AG04449 (cell line): ENCODE measurements around the gene CCDC15.
"Not testable (repeated sequence)": the region's sequence is repeated elsewhere in the genome, so short reads cannot be mapped to it uniquely, and the experiment has no call there.

ENCODE experiments used
- CTCF ChIA-PET: fragments of 350-600 bp; formaldehyde crosslinking; extraction: SDS; loops from one replicate; lab custom pipeline; 2021; ENCODE audit warnings: antibody characterized with exemption; lab: Yijun Ruan, JAX
- POLR2A ChIA-PET: fragments of 400-600, 350-600 bp; formaldehyde crosslinking; extraction: SDS; loops from one replicate; lab custom pipeline; 2020; ENCODE audit warnings: antibody characterized with exemption, inconsistent platforms; lab: Yijun Ruan, JAX
- DNase-seq: peaks from one replicate; pipeline ENCODE4 v3.0.0-alpha.2; 2010; ENCODE audit warnings: low read depth, low spot score
- H3K4me3 ChIP-seq: 2 replicates; pipeline ENCODE4 v1.5.1; 2011; ENCODE audit warnings: low read depth, mild to moderate bottlenecking, control low read depth, low read length
- CTCF ChIP-seq: IDR thresholded peaks from one replicate; pipeline ENCODE4 v1.5.1; 2011; ENCODE audit warnings: mild to moderate bottlenecking, moderate library complexity, low read length, control low read depth, inconsistent platforms; ENCODE audit not compliant: insufficient read depth; ENCODE audit errors: missing control alignments

CCDC15 gene

GRCh38 chr11:125055107-125055715, 101.2 kb downstream of the CCDC15 start:
- no peak overlapping the region for H3K4me3 ChIP-seq
- ChIA-PET POLR2A (no interaction called here), CTCF (no interaction called here)
- DNase-seq = no peak
- TF ChIP-seq CTCF = no peak

GRCh38 chr11:125056111-125056510, 102.1 kb downstream of the CCDC15 start:
- CTCF ChIA-PET, POLR2A ChIA-PET, H3K4me3 ChIP-seq, DNase-seq: not testable (repeated sequence)

- CTCF ChIA-PET = no interaction called here
- DNase-seq = no peak
- no peak for TF ChIP-seq CTCF
- no peak overlapping the region for H3K4me3 ChIP-seq
- POLR2A ChIA-PET = no interaction called here
These were observed 103.1 kb downstream of the CCDC15 start for GRCh38 chr11:125056931-125057692.

- ChIA-PET POLR2A (no interaction called here), CTCF (no interaction called here)
- TF ChIP-seq CTCF = no peak
- DNase-seq = no peak
- H3K4me3 ChIP-seq = no peak overlapping the region
These were observed 103.7 kb downstream of the CCDC15 start for GRCh38 chr11:125057693-125058016.

- DNase-seq = no peak
- no peak for TF ChIP-seq CTCF
- no peak overlapping the region for H3K4me3 ChIP-seq
- ChIA-PET CTCF (interaction anchor here (0.9 to 1.1 kb wide), 2 partner anchors 23 to 285 kb away, joined by 3 to 4 read pairs; no protein-coding TSS in a partner anchor), POLR2A (no interaction called here)
These were observed 107.3 kb downstream of the CCDC15 start for GRCh38 chr11:125061281-125061680.

GRCh38 chr11:125062218-125062930, 108.4 kb downstream of the CCDC15 start:
- POLR2A ChIA-PET = interaction anchor here (0.6 kb wide), 1 partner anchor 66 kb away, joined by 3 read pairs; no protein-coding TSS in a partner anchor

More at GRCh38 chr11:125062218-125062930, 108.4 kb downstream of the CCDC15 start:
- CTCF ChIA-PET = interaction anchor here (0.8 to 1.5 kb wide), 4 partner anchors 29 to 284 kb away, joined by 4 read pairs; no protein-coding TSS in a partner anchor
- TF ChIP-seq CTCF = no peak
- no peak for DNase-seq
- peak overlapping the region; percentile 72 for H3K4me3 ChIP-seq
